HPDE6-E6E7 (cell line): ENCODE data around the gene RAB27A.
"Not testable (repeated sequence)": the region's sequence is repeated elsewhere in the genome, so short reads cannot be mapped to it uniquely, and the experiment has no call there.

Experiments
- DNase-seq: peaks from one replicate; pipeline ENCODE4 v3.0.0; 2011; ENCODE audit warnings: missing footprints; ENCODE audit errors: extremely low spot score

The RAB27A gene

GRCh38 chr15:55250392-55250791 is 39.2 kb downstream of the RAB27A start:
- DNase-seq: peak; percentile 31

GRCh38 chr15:55249885-55250284 is 39.7 kb downstream of the RAB27A start:
- DNase-seq: not testable (repeated sequence)

- no peak for DNase-seq
Observed at GRCh38 chr15:55248895-55249294, 40.7 kb downstream of the RAB27A start.

- DNase-seq: no peak
Observed at GRCh38 chr15:55247766-55248427, 41.7 kb downstream of the RAB27A start.

GRCh38 chr15:55247311-55247710 is 42.3 kb downstream of the RAB27A start:
- DNase-seq: no peak

- no peak for DNase-seq
Observed at GRCh38 chr15:55246567-55246966, 43.0 kb downstream of the RAB27A start.

GRCh38 chr15:55245059-55245458 is 44.6 kb downstream of the RAB27A start:
- DNase-seq: no peak

- DNase-seq: no peak
Observed at GRCh38 chr15:55241891-55242290, 47.7 kb downstream of the RAB27A start.

GRCh38 chr15:55241186-55241585 is 48.4 kb downstream of the RAB27A start:
- no peak for DNase-seq

- no peak for DNase-seq
Observed at GRCh38 chr15:55240125-55240760, 49.4 kb downstream of the RAB27A start.

GRCh38 chr15:55239440-55240124 is 50.0 kb downstream of the RAB27A start:
- DNase-seq: no peak

- no peak for DNase-seq
Observed at GRCh38 chr15:55238877-55239276, 50.7 kb downstream of the RAB27A start.

GRCh38 chr15:55237219-55238130 is 52.1 kb downstream of the RAB27A start:
- DNase-seq: no peak

- no peak for DNase-seq
Observed at GRCh38 chr15:55235546-55236036, 54.0 kb downstream of the RAB27A start.

GRCh38 chr15:55234800-55235104 is 54.9 kb downstream of the RAB27A start:
- DNase-seq: no peak

GRCh38 chr15:55234104-55234799 is 55.4 kb downstream of the RAB27A start:
- DNase-seq: no peak

GRCh38 chr15:55231455-55231854 is 58.2 kb downstream of the RAB27A start:
- DNase-seq: no peak

GRCh38 chr15:55230953-55231352 is 58.7 kb downstream of the RAB27A start:
- DNase-seq: no peak

- no peak for DNase-seq
Observed at GRCh38 chr15:55230051-55230670, 59.5 kb downstream of the RAB27A start.

GRCh38 chr15:55226127-55226526 is 63.5 kb downstream of the RAB27A start:
- no peak for DNase-seq

GRCh38 chr15:55224892-55225291 is 64.7 kb downstream of the RAB27A start:
- no peak for DNase-seq
